ENCODE results near the gene TESK2. TPM values are rescaled to one million over a fixed set of nuclear protein-coding genes. Genes with fewer than 3 reads are reported as not detected.

TESK2 gene
- polyA plus RNA-seq, 1 donor from 2014 or later, result 0.51 TPM

- Histone ChIP-seq H3K9ac (ENCODE audit: low read length) (no peak overlapping the region), H2AFZ (ENCODE audit: low read depth, low read length) (no peak overlapping the region), H3K4me2 (ENCODE audit: low read length) (no peak overlapping the region), H3K79me2 (replicated peaks; ENCODE audit: insufficient read depth, low read length) (no peaks in the 10 kb centered on the region), H3K9me3 (ENCODE audit: low read length) (no peaks in the 10 kb centered on the region), H3F3A (ENCODE audit: insufficient read depth, low read length, poor library complexity, severe bottlenecking) (no peaks in the 10 kb centered on the region), H3K36me3 (ENCODE audit: insufficient read depth, low read length) (no peaks in the 10 kb centered on the region), H3K9me2 (ENCODE audit: insufficient read depth, low read length) (no peaks in the 10 kb centered on the region), H3K27ac (ENCODE audit: low read length) (no peak overlapping the region), H3K27me3 (ENCODE audit: insufficient read depth, low read depth, low read length) (no peaks in the 10 kb centered on the region), H4K20me1 (ENCODE audit: insufficient read depth) (no peaks in the 10 kb centered on the region), H3K4me3 (ENCODE audit: low read length) (no peak overlapping the region)
- TF ChIP-seq SMC3 (conservative IDR thresholded peaks at IDR 0.05; ENCODE audit: poor library complexity) (no peak), POLR2AphosphoS5 (IDR thresholded peaks at IDR 0.05) (no peak), TAF1 (IDR thresholded peaks at IDR 0.05; ENCODE audit: low read depth) (no peak), MXI1 (conservative IDR thresholded peaks at IDR 0.05; ENCODE audit: poor library complexity, severe bottlenecking) (no peak), EZH2 (IDR thresholded peaks at IDR 0.05; ENCODE audit: borderline replicate concordance, insufficient read depth, low read length, poor library complexity, severe bottlenecking) (no peak), REST (IDR thresholded peaks at IDR 0.05; ENCODE audit: borderline replicate concordance) (no peak), RAD21 (conservative IDR thresholded peaks at IDR 0.05) (no peak), CTCF (IDR thresholded peaks at IDR 0.05; ENCODE audit: poor library complexity, severe bottlenecking) (no peak), EP300 (conservative IDR thresholded peaks at IDR 0.05; ENCODE audit: poor library complexity, severe bottlenecking) (no peak)
Observed at GRCh38 chr1:45394342-45394741, 96.6 kb downstream of the TESK2 start.

GRCh38 chr1:45393718-45394302 lies 97.2 kb downstream of the TESK2 start:
- H3K4me3 ChIP-seq (ENCODE audit: low read length), result no peak overlapping the region
- no peak overlapping the region for H3K4me2 ChIP-seq (ENCODE audit: low read length)
- no peaks in the 10 kb centered on the region for H3K9me2 ChIP-seq (ENCODE audit: insufficient read depth, low read length)
- H4K20me1 ChIP-seq (ENCODE audit: insufficient read depth), result no peaks in the 10 kb centered on the region
- no peaks in the 10 kb centered on the region for H3F3A ChIP-seq (ENCODE audit: insufficient read depth, low read length, poor library complexity, severe bottlenecking)
- no peaks in the 10 kb centered on the region for H3K27me3 ChIP-seq (ENCODE audit: insufficient read depth, low read depth, low read length)
- no peak for TF ChIP-seq CTCF (IDR thresholded peaks at IDR 0.05; ENCODE audit: poor library complexity, severe bottlenecking)
- no peak for TF ChIP-seq EP300 (conservative IDR thresholded peaks at IDR 0.05; ENCODE audit: poor library complexity, severe bottlenecking)
- no peak for TF ChIP-seq EZH2 (IDR thresholded peaks at IDR 0.05; ENCODE audit: borderline replicate concordance, insufficient read depth, low read length, poor library complexity, severe bottlenecking)
- TF ChIP-seq TAF1 (IDR thresholded peaks at IDR 0.05; ENCODE audit: low read depth), result no peak
- TF ChIP-seq SMC3 (conservative IDR thresholded peaks at IDR 0.05; ENCODE audit: poor library complexity), result no peak
- TF ChIP-seq REST (IDR thresholded peaks at IDR 0.05; ENCODE audit: borderline replicate concordance), result no peak
- no peak for TF ChIP-seq MXI1 (conservative IDR thresholded peaks at IDR 0.05; ENCODE audit: poor library complexity, severe bottlenecking)
- TF ChIP-seq RAD21 (conservative IDR thresholded peaks at IDR 0.05), result no peak
- no peak for TF ChIP-seq POLR2AphosphoS5 (IDR thresholded peaks at IDR 0.05)
- no peaks in the 10 kb centered on the region for H3K9me3 ChIP-seq (ENCODE audit: low read length)
- H3K36me3 ChIP-seq (ENCODE audit: insufficient read depth, low read length), result no peaks in the 10 kb centered on the region
- no peaks in the 10 kb centered on the region for H3K79me2 ChIP-seq (replicated peaks; ENCODE audit: insufficient read depth, low read length)
- H3K9ac ChIP-seq (ENCODE audit: low read length), result no peak overlapping the region
- H3K27ac ChIP-seq (ENCODE audit: low read length), result no peak overlapping the region
- no peak overlapping the region for H2AFZ ChIP-seq (ENCODE audit: low read depth, low read length)

Data from neural cell (in vitro differentiated cells).